ENCODE results near the gene IL7R.
A peak's percentile ranks its signal among the peaks of the same experiment; 100 is the strongest.

The IL7R gene

GRCh38 chr5:35832762-35833161 is 23.9 kb upstream of the IL7R start:
- H3K4me1 ChIP-seq (ENCODE audit: control insufficient read depth in 1 of 2, insufficient read depth in 2 of 2, low read length in 2 of 2) = no peaks in the 10 kb centered on the region
- H3K79me1 ChIP-seq (ENCODE audit: low read length) = no peaks in the 10 kb centered on the region
- no peak overlapping the region for H3K9ac ChIP-seq (ENCODE audit: low read length)
- H3K79me2 ChIP-seq (ENCODE audit: control insufficient read depth, insufficient read depth, low read length, poor library complexity) = no peaks in the 10 kb centered on the region
- H3K27ac ChIP-seq (ENCODE audit: low read depth, low read length) = no peak overlapping the region
- no peaks in the 10 kb centered on the region for H3K36me3 ChIP-seq (ENCODE audit: control insufficient read depth in 1 of 2, insufficient read depth in 2 of 2, low read length in 2 of 2)
- H3K4me3 ChIP-seq (ENCODE audit: low read depth, low read length) = no peak overlapping the region
- no CpG with 5 or more reads among the region's 2 CpGs for WGBS (ENCODE audit: extremely low coverage, insufficient coverage, insufficient read length)
- H3K4me2 ChIP-seq (ENCODE audit: low read length) = no peak overlapping the region
- H2BK120ac ChIP-seq (ENCODE audit: insufficient read depth, low read length, poor library complexity) = no peak overlapping the region
- H4K8ac ChIP-seq (ENCODE audit: low read depth, low read length) = no peak overlapping the region
- H2BK5ac ChIP-seq (ENCODE audit: low read depth, low read length, poor library complexity) = no peak overlapping the region
- no peak for DNase-seq
- no peak overlapping the region for H2AK5ac ChIP-seq (ENCODE audit: low read length)
- no peak overlapping the region for H3K4ac ChIP-seq (ENCODE audit: low read depth, low read length)
- no peak overlapping the region for H3K14ac ChIP-seq (ENCODE audit: low read length)
- H2BK12ac ChIP-seq (ENCODE audit: low read length) = no peak overlapping the region
- no peak overlapping the region for H2AFZ ChIP-seq (ENCODE audit: insufficient read depth, low read length, poor library complexity)
- no peak overlapping the region for H3K23ac ChIP-seq (ENCODE audit: low read length)
- no peak overlapping the region for H4K91ac ChIP-seq (ENCODE audit: low read depth, low read length)
- H3K27me3 ChIP-seq (ENCODE audit: insufficient read depth, low read length) = no peaks in the 10 kb centered on the region
- H4K12ac ChIP-seq (ENCODE audit: low read depth, low read length) = no peak overlapping the region
- H3K18ac ChIP-seq (ENCODE audit: low read length) = no peak overlapping the region
- no peaks in the 10 kb centered on the region for H3K9me3 ChIP-seq (ENCODE audit: insufficient read depth, low read depth, low read length)

GRCh38 chr5:35833224-35833623 is 23.5 kb upstream of the IL7R start:
- no peak overlapping the region for H4K91ac ChIP-seq (ENCODE audit: low read depth, low read length)
- no peaks in the 10 kb centered on the region for H3K79me2 ChIP-seq (ENCODE audit: control insufficient read depth, insufficient read depth, low read length, poor library complexity)
- no CpG with 5 or more reads among the region's 2 CpGs for WGBS (ENCODE audit: extremely low coverage, insufficient coverage, insufficient read length)
- no peak overlapping the region for H2AK5ac ChIP-seq (ENCODE audit: low read length)
- no peak overlapping the region for H3K18ac ChIP-seq (ENCODE audit: low read length)
- no peaks in the 10 kb centered on the region for H3K36me3 ChIP-seq (ENCODE audit: control insufficient read depth in 1 of 2, insufficient read depth in 2 of 2, low read length in 2 of 2)
- H3K23ac ChIP-seq (ENCODE audit: low read length) = no peak overlapping the region
- no peak overlapping the region for H4K8ac ChIP-seq (ENCODE audit: low read depth, low read length)
- no peak overlapping the region for H3K4ac ChIP-seq (ENCODE audit: low read depth, low read length)
- H3K27ac ChIP-seq (ENCODE audit: low read depth, low read length) = no peak overlapping the region
- no peak overlapping the region for H4K12ac ChIP-seq (ENCODE audit: low read depth, low read length)
- H3K9ac ChIP-seq (ENCODE audit: low read length) = no peak overlapping the region
- H2BK12ac ChIP-seq (ENCODE audit: low read length) = no peak overlapping the region
- no peak overlapping the region for H3K4me3 ChIP-seq (ENCODE audit: low read depth, low read length)
- H3K4me1 ChIP-seq (ENCODE audit: control insufficient read depth in 1 of 2, insufficient read depth in 2 of 2, low read length in 2 of 2) = no peaks in the 10 kb centered on the region
- H3K4me2 ChIP-seq (ENCODE audit: low read length) = no peak overlapping the region
- H3K79me1 ChIP-seq (ENCODE audit: low read length) = no peaks in the 10 kb centered on the region
- H3K14ac ChIP-seq (ENCODE audit: low read length) = no peak overlapping the region
- H3K27me3 ChIP-seq (ENCODE audit: insufficient read depth, low read length) = no peaks in the 10 kb centered on the region
- H2AFZ ChIP-seq (ENCODE audit: insufficient read depth, low read length, poor library complexity) = no peak overlapping the region
- no peaks in the 10 kb centered on the region for H3K9me3 ChIP-seq (ENCODE audit: insufficient read depth, low read depth, low read length)
- no peak overlapping the region for H2BK120ac ChIP-seq (ENCODE audit: insufficient read depth, low read length, poor library complexity)
- no peak overlapping the region for H2BK5ac ChIP-seq (ENCODE audit: low read depth, low read length, poor library complexity)
- DNase-seq = no peak

- no peaks in the 10 kb centered on the region for H3K27me3 ChIP-seq (ENCODE audit: insufficient read depth, low read length)
- H3K4me2 ChIP-seq (ENCODE audit: low read length) = no peak overlapping the region
- H3K23ac ChIP-seq (ENCODE audit: low read length) = no peak overlapping the region
- no peaks in the 10 kb centered on the region for H3K4me1 ChIP-seq (ENCODE audit: control insufficient read depth in 1 of 2, insufficient read depth in 2 of 2, low read length in 2 of 2)
- H3K27ac ChIP-seq (ENCODE audit: low read depth, low read length) = no peak overlapping the region
- H3K79me1 ChIP-seq (ENCODE audit: low read length) = no peaks in the 10 kb centered on the region
- no peak overlapping the region for H2BK12ac ChIP-seq (ENCODE audit: low read length)
- no peak overlapping the region for H3K18ac ChIP-seq (ENCODE audit: low read length)
- no peak overlapping the region for H3K4ac ChIP-seq (ENCODE audit: low read depth, low read length)
- H4K8ac ChIP-seq (ENCODE audit: low read depth, low read length) = no peak overlapping the region
- no peaks in the 10 kb centered on the region for H3K36me3 ChIP-seq (ENCODE audit: control insufficient read depth in 1 of 2, insufficient read depth in 2 of 2, low read length in 2 of 2)
- no peak overlapping the region for H2AK5ac ChIP-seq (ENCODE audit: low read length)
- peak; percentile 42 to 93 for DNase-seq
- H2AFZ ChIP-seq (ENCODE audit: insufficient read depth, low read length, poor library complexity) = no peak overlapping the region
- H2BK120ac ChIP-seq (ENCODE audit: insufficient read depth, low read length, poor library complexity) = no peak overlapping the region
- no peak overlapping the region for H4K91ac ChIP-seq (ENCODE audit: low read depth, low read length)
- H3K9ac ChIP-seq (ENCODE audit: low read length) = no peak overlapping the region
- no peak overlapping the region for H3K14ac ChIP-seq (ENCODE audit: low read length)
- H3K4me3 ChIP-seq (ENCODE audit: low read depth, low read length) = no peak overlapping the region
- H2BK5ac ChIP-seq (ENCODE audit: low read depth, low read length, poor library complexity) = no peak overlapping the region
- no CpG with 5 or more reads among the region's 7 CpGs for WGBS (ENCODE audit: extremely low coverage, insufficient coverage, insufficient read length)
- H3K9me3 ChIP-seq (ENCODE audit: insufficient read depth, low read depth, low read length) = no peaks in the 10 kb centered on the region
- no peak overlapping the region for H4K12ac ChIP-seq (ENCODE audit: low read depth, low read length)
- H3K79me2 ChIP-seq (ENCODE audit: control insufficient read depth, insufficient read depth, low read length, poor library complexity) = no peaks in the 10 kb centered on the region
Measured at GRCh38 chr5:35835796-35836742, 20.6 kb upstream of the IL7R start.

GRCh38 chr5:35838370-35839042 is 18.2 kb upstream of the IL7R start:
- H3K14ac ChIP-seq (ENCODE audit: low read length) = no peak overlapping the region
- no peak overlapping the region for H2AK5ac ChIP-seq (ENCODE audit: low read length)
- H3K27ac ChIP-seq (ENCODE audit: low read depth, low read length) = no peak overlapping the region
- H2BK120ac ChIP-seq (ENCODE audit: insufficient read depth, low read length, poor library complexity) = no peak overlapping the region
- WGBS (ENCODE audit: extremely low coverage, insufficient coverage, insufficient read length) = no CpG with 5 or more reads among the region's 5 CpGs
- no peak overlapping the region for H4K91ac ChIP-seq (ENCODE audit: low read depth, low read length)
- H3K4me3 ChIP-seq (ENCODE audit: low read depth, low read length) = no peak overlapping the region
- no peak overlapping the region for H3K18ac ChIP-seq (ENCODE audit: low read length)
- H3K79me1 ChIP-seq (ENCODE audit: low read length) = no peaks in the 10 kb centered on the region
- H3K79me2 ChIP-seq (ENCODE audit: control insufficient read depth, insufficient read depth, low read length, poor library complexity) = no peaks in the 10 kb centered on the region
- H3K4me2 ChIP-seq (ENCODE audit: low read length) = no peak overlapping the region
- DNase-seq = peak in 1 of 2 donors; percentile 21
- no peak overlapping the region for H2AFZ ChIP-seq (ENCODE audit: insufficient read depth, low read length, poor library complexity)
- no peaks in the 10 kb centered on the region for H3K36me3 ChIP-seq (ENCODE audit: control insufficient read depth in 1 of 2, insufficient read depth in 2 of 2, low read length in 2 of 2)
- no peak overlapping the region for H3K9ac ChIP-seq (ENCODE audit: low read length)
- H4K8ac ChIP-seq (ENCODE audit: low read depth, low read length) = no peak overlapping the region
- no peaks in the 10 kb centered on the region for H3K9me3 ChIP-seq (ENCODE audit: insufficient read depth, low read depth, low read length)
- no peak overlapping the region for H2BK5ac ChIP-seq (ENCODE audit: low read depth, low read length, poor library complexity)
- no peak overlapping the region for H3K4ac ChIP-seq (ENCODE audit: low read depth, low read length)
- no peaks in the 10 kb centered on the region for H3K27me3 ChIP-seq (ENCODE audit: insufficient read depth, low read length)
- H4K12ac ChIP-seq (ENCODE audit: low read depth, low read length) = no peak overlapping the region
- no peak overlapping the region for H3K23ac ChIP-seq (ENCODE audit: low read length)
- no peaks in the 10 kb centered on the region for H3K4me1 ChIP-seq (ENCODE audit: control insufficient read depth in 1 of 2, insufficient read depth in 2 of 2, low read length in 2 of 2)
- no peak overlapping the region for H2BK12ac ChIP-seq (ENCODE audit: low read length)
